Endothelial cell of umbilical vein (primary cell): Measurements from ENCODE around the gene PPY. TPM values are rescaled to one million over a fixed set of nuclear protein-coding genes. Genes with fewer than 3 reads are reported as not detected.
A peak's percentile ranks its signal among the peaks of the same experiment; 100 is the strongest.

ENCODE experiments used
- BruUV-seq: library from RNA; stranded (reverse); fragments of 400-500 nt; replicated peaks from 2 replicates; lab custom pipeline; 2021; lab: Mats Ljungman, UMichigan
- CTCF ChIA-PET: fragments of 300-600, 350-600 bp; sonication (Branson Sonifier 250); formaldehyde crosslinking; loops from one replicate; lab custom pipeline; 2021; ENCODE audit warnings: antibody characterized with exemption, inconsistent platforms; lab: Charles Lee
- POLR2A ChIA-PET: fragments of 300-600, 350-600 bp; sonication (Branson Sonifier 250); formaldehyde crosslinking; loops from one replicate; lab custom pipeline; 2021; ENCODE audit warnings: antibody characterized with exemption, inconsistent platforms; lab: Charles Lee
- DNase-seq: peaks from one replicate; pipeline ENCODE4 v3.0.0-alpha.2; 2011; ENCODE audit warnings: low read depth, low spot score
- FAIRE-seq: peaks from 2 replicates; lab custom pipeline; 2011; peaks lifted over from hg19 to GRCh38; lab: Jason Lieb, UNC
- H2AFZ ChIP-seq: 2 replicates; pipeline ENCODE4 v1.6.0; 2012; ENCODE audit warnings: low read depth, low read length, control low read depth, inconsistent platforms
- H3K27ac ChIP-seq: 2 replicates; pipeline ENCODE4 v1.5.1; 2011; ENCODE audit warnings: low read depth, mild to moderate bottlenecking, control low read depth, low read length, moderate library complexity; ENCODE audit not compliant: insufficient read depth
- H3K27me3 ChIP-seq, 2 experiments: 2 replicates each; pipeline versions ENCODE4 v1.6.0 to v1.6.1; 2011; ENCODE audit warnings: low read length in 2 of 2, mixed read lengths in 1 of 2; ENCODE audit not compliant: control insufficient read depth in 2 of 2, insufficient read depth in 2 of 2
- H3K36me3 ChIP-seq, 2 experiments: 2 replicates in 1 of 2; 3 replicates in 1 of 2; pipeline ENCODE4 v1.5.1; 2011; ENCODE audit warnings: low read length in 2 of 2, mild to moderate bottlenecking in 1 of 2, moderate library complexity in 1 of 2; ENCODE audit not compliant: control insufficient read depth in 2 of 2, insufficient read depth in 2 of 2; ENCODE audit errors: extremely low read depth in 1 of 2
- H3K4me1 ChIP-seq: 3 replicates; pipeline ENCODE4 v1.5.1; 2011; ENCODE audit warnings: mild to moderate bottlenecking, low read length; ENCODE audit not compliant: control insufficient read depth, insufficient read depth; ENCODE audit errors: extremely low read depth
- H3K4me2 ChIP-seq: 2 replicates; pipeline ENCODE4 v1.6.1; 2011; ENCODE audit warnings: low read length, control low read depth, mixed read lengths; ENCODE audit not compliant: insufficient read depth
- H3K4me3 ChIP-seq, 3 experiments: fragments of 200-600 bp in 1 of 3; sonication (generic), shearing (Covaris generic) in 1 of 3; replicated peaks in 1 of 3; 2 replicates each; pipeline ENCODE4 v1.5.1; 2011 to 2016; ENCODE audit warnings: control low read depth in 3 of 3, low read length in 3 of 3, mild to moderate bottlenecking in 2 of 3, inconsistent platforms in 1 of 3, low read depth in 1 of 3, moderate library complexity in 1 of 3; ENCODE audit not compliant: insufficient read depth in 1 of 3
- H3K79me2 ChIP-seq: 2 replicates; pipeline ENCODE4 v1.6.0; 2012; ENCODE audit warnings: low read length, inconsistent platforms; ENCODE audit not compliant: control insufficient read depth, insufficient read depth
- H3K9ac ChIP-seq: replicated peaks from 2 replicates; pipeline ENCODE3; 2011; ENCODE audit warnings: low read length, control low read depth; ENCODE audit not compliant: insufficient read depth; ENCODE audit errors: extremely low read depth
- H3K9me1 ChIP-seq: replicated peaks from 3 replicates; pipeline ENCODE4 v1.6.0; 2011; ENCODE audit warnings: mild to moderate bottlenecking, low read length; ENCODE audit not compliant: control insufficient read depth, insufficient read depth; ENCODE audit errors: extremely low read depth
- H3K9me3 ChIP-seq: replicated peaks from 2 replicates; pipeline ENCODE4 v1.5.1; 2012; ENCODE audit warnings: low read length, inconsistent platforms; ENCODE audit not compliant: control insufficient read depth, insufficient read depth
- H4K20me1 ChIP-seq: replicated peaks from 2 replicates; pipeline ENCODE3; 2011; ENCODE audit warnings: mild to moderate bottlenecking, low read length; ENCODE audit not compliant: control insufficient read depth, insufficient read depth; ENCODE audit errors: extremely low read depth
- EZH2 ChIP-seq: IDR thresholded peaks from 2 replicates; pipeline ENCODE4 v1.6.1; 2012; ENCODE audit warnings: borderline replicate concordance, low read depth, mild to moderate bottlenecking, moderate library complexity, low read length, inconsistent platforms; ENCODE audit not compliant: severe bottlenecking
- FOS ChIP-seq: IDR thresholded peaks from 2 replicates; pipeline ENCODE4 v1.6.1; 2011; ENCODE audit warnings: mild to moderate bottlenecking, low read length, moderate library complexity, borderline replicate concordance; ENCODE audit not compliant: insufficient read depth
- GATA2 ChIP-seq: IDR thresholded peaks from 2 replicates; pipeline ENCODE4 v1.7.0; 2011; ENCODE audit warnings: low read depth, mild to moderate bottlenecking, moderate library complexity, mixed read lengths, low read length; ENCODE audit not compliant: insufficient read length, insufficient read depth
- JUN ChIP-seq: IDR thresholded peaks from 2 replicates; pipeline ENCODE4 v1.6.1; 2011; ENCODE audit warnings: borderline replicate concordance, low read depth; ENCODE audit not compliant: insufficient read length, insufficient read depth
- MYC ChIP-seq: IDR thresholded peaks from one replicate; pipeline ENCODE4 v1.6.1; 2011; ENCODE audit warnings: mild to moderate bottlenecking, low read depth, low read length
- POLR2A ChIP-seq: IDR thresholded peaks from 2 replicates; pipeline ENCODE4 v1.6.1; 2012; ENCODE audit warnings: low read depth, mild to moderate bottlenecking, control low read depth, low read length
- POLR2AphosphoS5 ChIP-seq: IDR thresholded peaks from 2 replicates; pipeline ENCODE4 v1.6.1; 2012; ENCODE audit warnings: low read depth, mild to moderate bottlenecking, control low read depth, low read length, moderate library complexity; ENCODE audit not compliant: insufficient read depth
- dilution Hi-C: fragments of 300-500 bp; cut with MboI; formaldehyde crosslinking; loops from one replicate; pipeline ENCODE4 v1.15.0; 2019; ENCODE audit warnings: low sequenced_read_pairs; ENCODE audit not compliant: extremely low pct_ligation_motif_present
- intact Hi-C: fragments of 100-400 bp; cut with micrococcal nuclease; formaldehyde crosslinking; loops from one replicate; pipeline ENCODE4 v1.10.0; 2022
- polyA plus RNA-seq, 4 experiments: library from polyadenylated mRNA; depleted of rRNA in 3 of 4; stranded (reverse) in 3 of 4; unstranded in 1 of 4; fragments of >200 nt; gene quantifications; 2 replicates each; pipeline versions ENCODE4 v1.2.1 to v1.2.3, GENCODE V29; 2011 to 2012; ENCODE audit warnings: missing spikeins in 1 of 4
- total RNA-seq: library from RNA; stranded (reverse); gene quantifications from 2 replicates; pipeline ENCODE4 v1.2.3, GENCODE V29; 2021
- TF ChIP-seq, protein P1 (sequence below): IDR thresholded peaks from 2 replicates; pipeline ENCODE4 v1.6.1; 2011; ENCODE audit not compliant: insufficient read depth, insufficient read length
- TF ChIP-seq, protein P2 (sequence below), 2 donors: IDR thresholded peaks; 1 replicate in 1 of 2; 2 replicates in 1 of 2; pipeline ENCODE4 v1.5.1; 2011; ENCODE audit warnings: low read length in 2 of 2, mild to moderate bottlenecking in 2 of 2, moderate library complexity in 2 of 2, control low read depth in 1 of 2, inconsistent platforms in 1 of 2, low read depth in 1 of 2; ENCODE audit not compliant: insufficient read depth in 1 of 2; ENCODE audit errors: extremely low read depth in 1 of 2

Gene PPY
- total and polyA plus RNA-seq, 2 donors (not counting 3 experiments of a cell fraction or from before 2014, with no cell fraction given), result not detected

DNA sequence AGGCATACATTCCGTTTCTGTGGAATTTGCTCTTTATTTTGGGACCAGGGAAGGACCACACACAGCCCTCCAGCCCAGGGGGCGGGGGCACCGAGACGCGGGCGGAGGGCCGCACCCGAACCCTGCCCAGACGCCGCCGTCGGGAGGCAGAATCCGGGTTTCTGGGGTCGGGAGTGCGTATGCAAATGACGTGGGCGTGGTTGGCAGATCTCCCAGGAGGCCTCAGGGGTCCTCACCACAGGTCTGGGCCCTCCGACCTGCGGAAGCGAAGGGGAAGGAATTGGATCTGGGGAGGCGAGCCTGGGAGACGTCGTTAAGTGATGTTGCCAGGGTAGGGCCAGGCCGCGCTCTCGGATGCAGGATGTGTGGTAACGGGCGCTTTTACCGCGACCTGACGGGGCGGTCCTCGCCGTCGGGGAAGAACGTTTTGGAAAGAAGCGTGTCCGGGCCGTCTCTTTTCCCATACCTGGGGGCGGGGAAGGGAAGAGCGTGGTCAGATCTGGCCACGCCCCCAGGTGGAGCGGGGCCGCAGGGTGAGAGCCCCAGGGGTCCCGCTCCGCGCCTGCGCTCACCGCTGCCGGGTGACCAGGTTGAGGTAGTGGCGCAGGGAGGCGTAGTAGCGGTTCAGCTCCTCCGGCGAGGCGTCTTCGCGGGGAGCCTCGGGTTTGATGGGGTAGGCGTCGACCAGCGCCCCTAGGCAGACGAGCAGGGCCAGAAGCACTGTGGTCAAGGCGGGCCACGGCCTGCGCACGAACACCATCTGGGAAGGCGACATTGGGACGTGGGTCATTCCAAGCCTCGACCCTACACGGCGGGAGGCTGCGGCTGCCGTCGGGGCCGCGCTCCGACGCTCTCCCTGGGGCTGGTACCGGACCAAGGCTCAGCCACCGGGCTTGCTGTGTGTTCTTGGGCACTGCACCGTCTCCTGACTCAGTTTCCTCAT lies 10.7 kb upstream of the PPY start:
- Histone ChIP-seq H3K4me2 (no peak overlapping the region), H3K36me3 (no peaks in the 10 kb centered on the region), H2AFZ (no peak overlapping the region), H3K27ac (no peak overlapping the region), H3K9me3 (no peaks in the 10 kb centered on the region), H3K79me2 (no peaks in the 10 kb centered on the region), H3K9ac (no peak overlapping the region), H3K4me1 (peaks cover 2% of the 10 kb centered on the region), H3K4me3 (no peak overlapping the region), H3K27me3 (peaks cover 40 to 44% of the 10 kb centered on the region in 2 experiments), H4K20me1 (no peaks in the 10 kb centered on the region), H3K9me1 (no peaks in the 10 kb centered on the region)
- dilution Hi-C loops, result no loop called here
- FAIRE-seq (peak; percentile 40), DNase-seq (no peak)
- no TSS peak for BruUV-seq
- ChIA-PET CTCF (interaction anchor here (1.2 to 2.1 kb wide), 2 partner anchors 9 kb away, joined by 5 to 15 read pairs; no protein-coding TSS in a partner anchor), POLR2A (no interaction called here)
- intact Hi-C loops, result no loop called here
- TF ChIP-seq POLR2A (no peak), EZH2 (peak; percentile 99)

DNA sequence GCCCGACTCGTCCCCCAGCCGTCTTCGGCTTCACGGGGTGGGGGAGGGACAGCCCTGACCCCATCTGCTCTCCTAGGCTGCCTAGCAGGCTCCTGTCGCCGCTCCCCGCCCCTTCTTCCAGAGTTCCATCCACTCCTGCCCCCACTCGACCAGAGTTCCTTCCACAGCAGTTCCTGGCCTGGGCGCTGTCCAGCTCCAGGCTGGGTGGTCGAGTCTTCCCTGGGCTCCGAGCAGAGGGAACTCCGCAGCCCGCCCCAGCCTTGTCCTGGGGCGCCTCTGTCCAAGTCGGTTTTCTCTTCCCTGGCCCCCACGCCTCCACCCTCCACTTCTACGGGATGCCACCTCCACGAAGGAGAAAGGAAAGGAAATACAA lies 10.1 kb upstream of the PPY start:
- dilution Hi-C loops (no loop called here), intact Hi-C loops (no loop called here)
- ChIA-PET CTCF (interaction anchor here (1.2 to 2.6 kb wide), 3 partner anchors 9 to 89 kb away, joined by 5 to 7 read pairs (median 5); no protein-coding TSS in a partner anchor), POLR2A (no interaction called here)
- H3K9ac ChIP-seq, result no peak overlapping the region
- no peaks in the 10 kb centered on the region for H4K20me1 ChIP-seq
- peaks cover 2% of the 10 kb centered on the region for H3K4me1 ChIP-seq
- no peaks in the 10 kb centered on the region for H3K9me3 ChIP-seq
- H3K4me2 ChIP-seq, result no peak overlapping the region
- no TSS peak for BruUV-seq
- H3K79me2 ChIP-seq, result no peaks in the 10 kb centered on the region
- FAIRE-seq, result no peak
- TF ChIP-seq JUN, result no peak
- TF ChIP-seq POLR2A, result no peak
- TF ChIP-seq MYC, result no peak
- TF ChIP-seq EZH2, result no peak
- TF ChIP-seq FOS, result no peak
- TF ChIP-seq, protein P1, sequence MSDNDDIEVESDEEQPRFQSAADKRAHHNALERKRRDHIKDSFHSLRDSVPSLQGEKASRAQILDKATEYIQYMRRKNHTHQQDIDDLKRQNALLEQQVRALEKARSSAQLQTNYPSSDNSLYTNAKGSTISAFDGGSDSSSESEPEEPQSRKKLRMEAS, result no peak
- TF ChIP-seq, protein P2, sequence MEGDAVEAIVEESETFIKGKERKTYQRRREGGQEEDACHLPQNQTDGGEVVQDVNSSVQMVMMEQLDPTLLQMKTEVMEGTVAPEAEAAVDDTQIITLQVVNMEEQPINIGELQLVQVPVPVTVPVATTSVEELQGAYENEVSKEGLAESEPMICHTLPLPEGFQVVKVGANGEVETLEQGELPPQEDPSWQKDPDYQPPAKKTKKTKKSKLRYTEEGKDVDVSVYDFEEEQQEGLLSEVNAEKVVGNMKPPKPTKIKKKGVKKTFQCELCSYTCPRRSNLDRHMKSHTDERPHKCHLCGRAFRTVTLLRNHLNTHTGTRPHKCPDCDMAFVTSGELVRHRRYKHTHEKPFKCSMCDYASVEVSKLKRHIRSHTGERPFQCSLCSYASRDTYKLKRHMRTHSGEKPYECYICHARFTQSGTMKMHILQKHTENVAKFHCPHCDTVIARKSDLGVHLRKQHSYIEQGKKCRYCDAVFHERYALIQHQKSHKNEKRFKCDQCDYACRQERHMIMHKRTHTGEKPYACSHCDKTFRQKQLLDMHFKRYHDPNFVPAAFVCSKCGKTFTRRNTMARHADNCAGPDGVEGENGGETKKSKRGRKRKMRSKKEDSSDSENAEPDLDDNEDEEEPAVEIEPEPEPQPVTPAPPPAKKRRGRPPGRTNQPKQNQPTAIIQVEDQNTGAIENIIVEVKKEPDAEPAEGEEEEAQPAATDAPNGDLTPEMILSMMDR (IDR thresholded peaks at IDR 0.05; ENCODE audit: extremely low read depth in 1 of 2, insufficient read depth in 1 of 2, low read depth in 1 of 2, low read length in 2 of 2), result no peak
- TF ChIP-seq GATA2, result no peak
- TF ChIP-seq POLR2AphosphoS5, result no peak
- no peak overlapping the region for H3K4me3 ChIP-seq
- DNase-seq, result no peak
- H3K27ac ChIP-seq, result no peak overlapping the region
- H3K36me3 ChIP-seq, result no peaks in the 10 kb centered on the region
- no peaks in the 10 kb centered on the region for H3K9me1 ChIP-seq
- no peak overlapping the region for H2AFZ ChIP-seq
- peaks cover 40 to 44% of the 10 kb centered on the region in 2 experiments for H3K27me3 ChIP-seq
